Liver (tissue), 3 donors: ENCODE results near the gene PCSK6.

Experiments used
- ATF3 ChIP-seq: IDR thresholded peaks from 2 replicates; pipeline ENCODE4 v1.6.1; 2016; ENCODE audit warnings: antibody characterized with exemption
- CTCF ChIP-seq: fragments of 150-350 bp; IDR thresholded peaks from 2 replicates; pipeline ENCODE4 v1.5.1; 2017; ENCODE audit warnings: improper control_type of control experiment, low read depth, low read length; ENCODE audit not compliant: missing input control
- EGR1 ChIP-seq, 2 donors: IDR thresholded peaks; 2 replicates each; pipeline ENCODE4 v1.6.1; 2016 to 2018; ENCODE audit warnings: antibody characterized with exemption in 2 of 2, low read depth in 2 of 2
- FOXA1 ChIP-seq: IDR thresholded peaks from 2 replicates; pipeline ENCODE4 v1.6.1; 2016; ENCODE audit warnings: antibody characterized with exemption
- GABPA ChIP-seq, 2 donors: IDR thresholded peaks in 1 of 2; conservative IDR thresholded peaks in 1 of 2; 2 replicates each; pipeline ENCODE4 v1.6.1; 2016; ENCODE audit warnings: antibody characterized with exemption in 2 of 2, mild to moderate bottlenecking in 1 of 2, moderate library complexity in 1 of 2
- HNF4G ChIP-seq: IDR thresholded peaks from 2 replicates; pipeline ENCODE4 v1.6.1; 2016; ENCODE audit warnings: antibody characterized with exemption
- JUND ChIP-seq, 2 donors: IDR thresholded peaks; 2 replicates each; pipeline ENCODE4 v1.6.1; 2016; ENCODE audit warnings: antibody characterized with exemption in 2 of 2
- MAX ChIP-seq: IDR thresholded peaks from 2 replicates; pipeline ENCODE4 v1.6.1; 2016; ENCODE audit warnings: antibody characterized with exemption
- NR2F2 ChIP-seq: IDR thresholded peaks from 2 replicates; pipeline ENCODE4 v1.6.1; 2016; ENCODE audit warnings: antibody characterized with exemption
- RAD21 ChIP-seq, 2 donors: IDR thresholded peaks; 2 replicates each; pipeline ENCODE4 v1.6.1; 2016; ENCODE audit warnings: antibody characterized with exemption in 2 of 2, mild to moderate bottlenecking in 2 of 2
- REST ChIP-seq: IDR thresholded peaks from 2 replicates; pipeline ENCODE4 v1.6.1; 2016; ENCODE audit warnings: antibody characterized with exemption, mild to moderate bottlenecking
- SP1 ChIP-seq: IDR thresholded peaks from 2 replicates; pipeline ENCODE4 v1.6.1; 2018; ENCODE audit warnings: antibody characterized with exemption, mild to moderate bottlenecking
- TAF1 ChIP-seq: conservative IDR thresholded peaks from 2 replicates; pipeline ENCODE4 v1.6.1; 2016; ENCODE audit warnings: antibody characterized with exemption, mild to moderate bottlenecking
- YY1 ChIP-seq: IDR thresholded peaks from 2 replicates; pipeline ENCODE4 v1.6.1; 2016; ENCODE audit warnings: antibody characterized with exemption, mild to moderate bottlenecking
- donor health status: healthy.
- donor health status: healthy.

- TF ChIP-seq CTCF (no peak), ATF3 (no peak), REST (no peak), RAD21 (IDR thresholded peaks at IDR 0.05) (no peak), EGR1 (IDR thresholded peaks at IDR 0.05; ENCODE audit: low read depth in 2 of 2) (no peak), NR2F2 (no peak), JUND (IDR thresholded peaks at IDR 0.05) (no peak), YY1 (no peak), GABPA (IDR thresholded peaks at IDR 0.05 in 1 of 2, conservative IDR thresholded peaks at IDR 0.05 in 1 of 2) (no peak), TAF1 (no peak), MAX (no peak), FOXA1 (no peak), SP1 (no peak), HNF4G (no peak)
Measured at GRCh38 chr15:101314336-101315125, 175.0 kb downstream of the PCSK6 start.
